Kidney epithelial cell (primary cell): ENCODE measurements around the gene MLEC. TPM values are rescaled to one million over a fixed set of nuclear protein-coding genes. Genes with fewer than 3 reads are reported as not detected.

Source experiments
- DNase-seq: peaks from one replicate; pipeline ENCODE4 v3.0.0-alpha.2; 2010; ENCODE audit warnings: low read depth
- H3K27me3 ChIP-seq: 2 replicates; pipeline ENCODE4 v1.6.0; 2011; ENCODE audit warnings: low read length; ENCODE audit not compliant: control insufficient read depth, insufficient read depth
- H3K36me3 ChIP-seq: 2 replicates; pipeline ENCODE4 v1.5.1; 2011; ENCODE audit warnings: low read length; ENCODE audit not compliant: control insufficient read depth, insufficient read depth
- H3K4me3 ChIP-seq: 2 replicates; pipeline ENCODE4 v1.5.1; 2011; ENCODE audit warnings: low read depth, mild to moderate bottlenecking, control low read depth, low read length
- CTCF ChIP-seq: IDR thresholded peaks from 2 replicates; pipeline ENCODE4 v1.5.1; 2011; ENCODE audit warnings: mild to moderate bottlenecking, moderate library complexity, low read length, control low read depth, inconsistent platforms; ENCODE audit not compliant: insufficient read depth, poor library complexity, severe bottlenecking
- total RNA-seq: library from RNA; depleted of rRNA; stranded (reverse); fragments of >200 nt; gene quantifications from 2 replicates; pipeline ENCODE4 v1.2.3, GENCODE V29; 2015

Gene MLEC
- total RNA-seq, 1 donor from 2014 or later, result 82.3 TPM

GRCh38 chr12:120674097-120674636 lies 12.8 kb upstream of the MLEC start:
- no peak for TF ChIP-seq CTCF
- Histone ChIP-seq H3K4me3 (no peak overlapping the region), H3K27me3 (no peaks in the 10 kb centered on the region), H3K36me3 (no peaks in the 10 kb centered on the region)
- DNase-seq, result no peak

GRCh38 chr12:120677765-120678473 lies 9.0 kb upstream of the MLEC start:
- Histone ChIP-seq H3K27me3 (no peaks in the 10 kb centered on the region), H3K36me3 (no peaks in the 10 kb centered on the region), H3K4me3 (no peak overlapping the region)
- DNase-seq, result no peak
- no peak for TF ChIP-seq CTCF

- Histone ChIP-seq H3K4me3 (no peak overlapping the region), H3K36me3 (no peaks in the 10 kb centered on the region), H3K27me3 (no peaks in the 10 kb centered on the region)
- no peak for DNase-seq
- no peak for TF ChIP-seq CTCF
Observed at GRCh38 chr12:120678572-120678971, 8.4 kb upstream of the MLEC start.

GRCh38 chr12:120680165-120680738 lies 6.7 kb upstream of the MLEC start:
- no peak overlapping the region for H3K4me3 ChIP-seq
- TF ChIP-seq CTCF, result no peak
- H3K27me3 ChIP-seq, result no peaks in the 10 kb centered on the region
- no peak for DNase-seq
- H3K36me3 ChIP-seq, result no peaks in the 10 kb centered on the region

GRCh38 chr12:120684523-120684932 lies 2.4 kb upstream of the MLEC start:
- no peak for DNase-seq
- H3K27me3 ChIP-seq, result no peaks in the 10 kb centered on the region
- H3K36me3 ChIP-seq, result no peaks in the 10 kb centered on the region
- no peak overlapping the region for H3K4me3 ChIP-seq
- TF ChIP-seq CTCF, result no peak
